Neural progenitor cell (in vitro differentiated cells): ENCODE data around the gene KIAA1549. TPM values are rescaled to one million over a fixed set of nuclear protein-coding genes. Genes with fewer than 3 reads are reported as not detected.

ENCODE experiments used
- DNase-seq: peaks from one replicate; pipeline ENCODE4 v3.0.0-alpha.2; 2016; ENCODE audit warnings: low spot score
- H2AFZ ChIP-seq: fragments of 200-600 bp; sonication (generic); replicated peaks from 2 replicates; pipeline ENCODE4 v1.6.1; 2016; ENCODE audit warnings: antibody characterized with exemption
- H3F3A ChIP-seq: fragments of 200-600 bp; sonication (generic); 2 replicates; pipeline ENCODE4 v1.6.1; 2016; ENCODE audit warnings: antibody characterized with exemption, low read depth
- H3K27ac ChIP-seq: fragments of 200-600 bp; sonication (generic); 2 replicates; pipeline ENCODE4 v1.5.1; 2016; ENCODE audit warnings: mild to moderate bottlenecking
- H3K27me3 ChIP-seq: fragments of 200-600 bp; sonication (generic); 2 replicates; pipeline ENCODE4 v1.6.1; 2016; ENCODE audit warnings: mild to moderate bottlenecking, moderate library complexity
- H3K36me3 ChIP-seq: fragments of 200-600 bp; sonication (generic); 2 replicates; pipeline ENCODE4 v1.5.1; 2016
- H3K4me1 ChIP-seq: fragments of 200-600 bp; sonication (generic); 2 replicates; pipeline ENCODE4 v1.6.1; 2016; ENCODE audit warnings: mixed run types
- H3K4me2 ChIP-seq: fragments of 200-600 bp; sonication (generic); 2 replicates; pipeline ENCODE4 v1.6.1; 2016
- H3K4me3 ChIP-seq: fragments of 200-600 bp; sonication (generic); 2 replicates; pipeline ENCODE4 v1.5.1; 2016
- H3K79me2 ChIP-seq: fragments of 200-600 bp; sonication (generic); 2 replicates; pipeline ENCODE4 v1.6.1; 2016; ENCODE audit warnings: low read depth
- H3K9ac ChIP-seq: fragments of 200-600 bp; sonication (generic); 2 replicates; pipeline ENCODE4 v1.6.1; 2016
- H3K9me3 ChIP-seq: fragments of 200-600 bp; sonication (generic); 2 replicates; pipeline ENCODE4 v1.5.1; 2016; ENCODE audit warnings: low read depth
- H4K20me1 ChIP-seq: fragments of 200-600 bp; sonication (generic); 2 replicates; pipeline ENCODE4 v1.6.1; 2016; ENCODE audit warnings: low read depth
- H3K27ac Mint-ChIP-seq: 3 replicates; pipeline ENCODE4 v1.8.0; 2021; ENCODE audit warnings: mixed read lengths
- H3K27me3 Mint-ChIP-seq: 2 replicates; pipeline ENCODE4 v1.8.0; 2022; ENCODE audit warnings: low read depth, mild to moderate bottlenecking, inconsistent platforms, moderate library complexity, mixed read lengths; ENCODE audit not compliant: insufficient read depth
- H3K36me3 Mint-ChIP-seq: 3 replicates; pipeline ENCODE4 v1.8.0; 2021; ENCODE audit warnings: mixed read lengths
- H3K4me1 Mint-ChIP-seq: 3 replicates; pipeline ENCODE4 v1.8.0; 2021; ENCODE audit warnings: mixed read lengths
- H3K4me3 Mint-ChIP-seq: 3 replicates; pipeline ENCODE4 v1.8.0; 2021; ENCODE audit warnings: mild to moderate bottlenecking, moderate library complexity, mixed read lengths
- H3K9me3 Mint-ChIP-seq: 3 replicates; pipeline ENCODE4 v1.8.0; 2020; ENCODE audit warnings: mixed read lengths
- CTCF ChIP-seq: fragments of 200-600 bp; sonication (generic); IDR thresholded peaks from 2 replicates; pipeline ENCODE4 v1.5.1; 2017; ENCODE audit warnings: antibody characterized with exemption, mild to moderate bottlenecking
- EZH2 ChIP-seq: fragments of 200-600 bp; sonication (generic); IDR thresholded peaks from 2 replicates; pipeline ENCODE4 v1.6.1; 2017; ENCODE audit warnings: antibody characterized with exemption, mild to moderate bottlenecking, moderate library complexity
- EZH2phosphoT487 ChIP-seq: fragments of 200-600 bp; sonication (generic); IDR thresholded peaks from 2 replicates; pipeline ENCODE4 v1.6.1; 2017; ENCODE audit warnings: antibody characterized with exemption
- total RNA-seq: library from RNA; depleted of rRNA; stranded (reverse); fragments of >200 nt; gene quantifications from 2 replicates; pipeline ENCODE4 v1.2.3, GENCODE V29; 2015; ENCODE audit warnings: low replicate concordance

KIAA1549 gene
- total RNA-seq, 1 donor from 2014 or later = 4.8 TPM

GRCh38 chr7:138854115-138854645 lies 127.0 kb downstream of the KIAA1549 start:
- Histone ChIP-seq H3K79me2 (no peaks in the 10 kb centered on the region), H3K27ac (no peak overlapping the region)
- DNase-seq = no peak

GRCh38 chr7:138853448-138853847 lies 127.7 kb downstream of the KIAA1549 start:
- H3K36me3 ChIP-seq = peaks cover 18% of the 10 kb centered on the region
- Mint-ChIP-seq H3K27me3 (peaks cover 2% of the 10 kb centered on the region), H3K27ac (no peak overlapping the region), H3K36me3 (peaks cover 52% of the 10 kb centered on the region), H3K4me3 (no peak overlapping the region), H3K4me1 (peaks cover 9% of the 10 kb centered on the region), H3K9me3 (peaks cover 10% of the 10 kb centered on the region)
- H3K4me2 ChIP-seq = no peak overlapping the region
- H3K4me3 ChIP-seq = no peak overlapping the region
- H3K9me3 ChIP-seq = no peaks in the 10 kb centered on the region
- no peaks in the 10 kb centered on the region for H3K4me1 ChIP-seq
- no peaks in the 10 kb centered on the region for H3F3A ChIP-seq
- H3K27ac ChIP-seq = no peak overlapping the region
- no peaks in the 10 kb centered on the region for H4K20me1 ChIP-seq
- H3K79me2 ChIP-seq = no peaks in the 10 kb centered on the region
- TF ChIP-seq EZH2 = no peak
- no peak for TF ChIP-seq EZH2phosphoT487
- H2AFZ ChIP-seq = no peak overlapping the region
- no peaks in the 10 kb centered on the region for H3K27me3 ChIP-seq
- no peak overlapping the region for H3K9ac ChIP-seq
- no peak for DNase-seq

More at GRCh38 chr7:138854115-138854645, 127.0 kb downstream of the KIAA1549 start:
- H3K4me1 ChIP-seq = no peaks in the 10 kb centered on the region
- Mint-ChIP-seq H3K27ac (no peak overlapping the region), H3K4me1 (peaks cover 8% of the 10 kb centered on the region), H3K4me3 (no peak overlapping the region), H3K9me3 (peaks cover 13% of the 10 kb centered on the region), H3K36me3 (peaks cover 52% of the 10 kb centered on the region), H3K27me3 (peaks cover 2% of the 10 kb centered on the region)
- no peaks in the 10 kb centered on the region for H3K27me3 ChIP-seq
- H3K36me3 ChIP-seq = peaks cover 18% of the 10 kb centered on the region
- no peak overlapping the region for H2AFZ ChIP-seq
- H3K9me3 ChIP-seq = no peaks in the 10 kb centered on the region
- H3K9ac ChIP-seq = no peak overlapping the region
- H3F3A ChIP-seq = no peaks in the 10 kb centered on the region
- H3K4me3 ChIP-seq = no peak overlapping the region
- TF ChIP-seq EZH2 = no peak
- no peak for TF ChIP-seq EZH2phosphoT487
- TF ChIP-seq CTCF = no peak
- H3K4me2 ChIP-seq = no peak overlapping the region
- no peaks in the 10 kb centered on the region for H4K20me1 ChIP-seq

GRCh38 chr7:138852469-138852868 lies 128.7 kb downstream of the KIAA1549 start:
- Histone ChIP-seq H3K79me2 (no peaks in the 10 kb centered on the region), H3K9me3 (no peaks in the 10 kb centered on the region), H4K20me1 (no peaks in the 10 kb centered on the region), H3K36me3 (peaks cover 18% of the 10 kb centered on the region), H3K4me1 (no peaks in the 10 kb centered on the region), H3K27ac (no peak overlapping the region), H3K4me3 (no peak overlapping the region), H2AFZ (no peak overlapping the region), H3F3A (no peaks in the 10 kb centered on the region), H3K4me2 (no peak overlapping the region), H3K27me3 (no peaks in the 10 kb centered on the region), H3K9ac (no peak overlapping the region)
- DNase-seq = no peak
- Mint-ChIP-seq H3K27ac (no peak overlapping the region), H3K4me3 (no peak overlapping the region), H3K9me3 (peaks cover 6% of the 10 kb centered on the region), H3K27me3 (peaks cover 2% of the 10 kb centered on the region), H3K36me3 (peaks cover 46% of the 10 kb centered on the region), H3K4me1 (peaks cover 14% of the 10 kb centered on the region)
- no peak for TF ChIP-seq EZH2phosphoT487
- TF ChIP-seq CTCF = no peak
- TF ChIP-seq EZH2 = no peak

GRCh38 chr7:138849701-138850100 lies 131.5 kb downstream of the KIAA1549 start:
- Histone ChIP-seq H3K36me3 (peaks cover 18% of the 10 kb centered on the region), H3K79me2 (no peaks in the 10 kb centered on the region), H3K9me3 (no peaks in the 10 kb centered on the region), H3K4me2 (no peak overlapping the region), H2AFZ (no peak overlapping the region), H3K4me3 (no peak overlapping the region), H3K27me3 (no peaks in the 10 kb centered on the region), H3K27ac (no peak overlapping the region), H3K9ac (no peak overlapping the region), H3K4me1 (no peaks in the 10 kb centered on the region), H3F3A (no peaks in the 10 kb centered on the region), H4K20me1 (no peaks in the 10 kb centered on the region)
- TF ChIP-seq EZH2phosphoT487 (no peak), EZH2 (no peak), CTCF (no peak)
- Mint-ChIP-seq H3K4me1 (peaks cover 14% of the 10 kb centered on the region), H3K27me3 (no peaks in the 10 kb centered on the region), H3K27ac (no peak overlapping the region), H3K36me3 (peaks cover 41% of the 10 kb centered on the region), H3K4me3 (no peak overlapping the region), H3K9me3 (peaks cover 6% of the 10 kb centered on the region)
- DNase-seq = no peak
